Thoracic aorta (tissue), 2 donors: ENCODE data around the gene SDK1. TPM values are rescaled to one million over a fixed set of nuclear protein-coding genes. Genes with fewer than 3 reads are reported as not detected.

ENCODE experiments used
- ATAC-seq: fragments of 150-250 bp; one replicate; pipeline ENCODE4 v1.8.0; 2017; ENCODE audit warnings: low read depth; ENCODE audit not compliant: insufficient number of reproducible peaks, low FRiP score
- DNase-seq: peaks from one replicate; pipeline ENCODE4 v3.0.0-alpha.2; 2020; ENCODE audit warnings: low spot score
- H3K27ac ChIP-seq, 2 donors: fragments of 200-600 bp; sonication (generic); 1 replicate in 1 of 2; 2 replicates in 1 of 2; pipeline ENCODE4 v1.5.1; 2016; ENCODE audit warnings: mild to moderate bottlenecking in 2 of 2, moderate library complexity in 2 of 2
- H3K27me3 ChIP-seq: fragments of 200-600 bp; sonication (generic); replicated peaks from 2 replicates; pipeline ENCODE4 v1.6.0; 2016; ENCODE audit warnings: mild to moderate bottlenecking; ENCODE audit not compliant: insufficient read depth
- H3K36me3 ChIP-seq: fragments of 200-600 bp; sonication (generic); one replicate; pipeline ENCODE4 v1.5.1; 2016
- H3K4me1 ChIP-seq, 2 donors: fragments of 200-600 bp; sonication (generic); 1 replicate in 1 of 2; 2 replicates in 1 of 2; pipeline versions ENCODE4 v1.5.1 to v1.6.0; 2016; ENCODE audit warnings: low read depth in 2 of 2, mild to moderate bottlenecking in 1 of 2; ENCODE audit not compliant: control insufficient read depth in 1 of 2
- H3K4me3 ChIP-seq: fragments of 200-600 bp; sonication (generic); 2 replicates; pipeline ENCODE4 v1.5.1; 2016; ENCODE audit warnings: mild to moderate bottlenecking
- H3K9me3 ChIP-seq: fragments of 200-600 bp; sonication (generic); 2 replicates; pipeline ENCODE4 v1.5.1; 2016
- total RNA-seq, 2 donors: library from RNA; depleted of rRNA; stranded (reverse); fragments of >200 nt; gene quantifications; one replicate each; pipeline versions ENCODE4 v1.1.0 to v1.2.3, GENCODE V29; 2016
- TF ChIP-seq, protein P1 (sequence below): fragments of 200-600 bp; sonication (generic); IDR thresholded peaks from one replicate; pipeline ENCODE4 v1.5.1; 2019; ENCODE audit warnings: antibody characterized with exemption

The SDK1 gene
- total RNA-seq, 2 donors from 2014 or later = 27.5 to 29.2 TPM

- no peaks in the 10 kb centered on the region for H3K4me1 ChIP-seq
- peaks cover 3% of the 10 kb centered on the region for H3K36me3 ChIP-seq
- H3K4me3 ChIP-seq = no peak overlapping the region
- no peak for DNase-seq
- no peaks in the 10 kb centered on the region for H3K9me3 ChIP-seq
- no peak overlapping the region for H3K27ac ChIP-seq
- no peak for ATAC-seq
- no peaks in the 10 kb centered on the region for H3K27me3 ChIP-seq
- TF ChIP-seq, protein P1, sequence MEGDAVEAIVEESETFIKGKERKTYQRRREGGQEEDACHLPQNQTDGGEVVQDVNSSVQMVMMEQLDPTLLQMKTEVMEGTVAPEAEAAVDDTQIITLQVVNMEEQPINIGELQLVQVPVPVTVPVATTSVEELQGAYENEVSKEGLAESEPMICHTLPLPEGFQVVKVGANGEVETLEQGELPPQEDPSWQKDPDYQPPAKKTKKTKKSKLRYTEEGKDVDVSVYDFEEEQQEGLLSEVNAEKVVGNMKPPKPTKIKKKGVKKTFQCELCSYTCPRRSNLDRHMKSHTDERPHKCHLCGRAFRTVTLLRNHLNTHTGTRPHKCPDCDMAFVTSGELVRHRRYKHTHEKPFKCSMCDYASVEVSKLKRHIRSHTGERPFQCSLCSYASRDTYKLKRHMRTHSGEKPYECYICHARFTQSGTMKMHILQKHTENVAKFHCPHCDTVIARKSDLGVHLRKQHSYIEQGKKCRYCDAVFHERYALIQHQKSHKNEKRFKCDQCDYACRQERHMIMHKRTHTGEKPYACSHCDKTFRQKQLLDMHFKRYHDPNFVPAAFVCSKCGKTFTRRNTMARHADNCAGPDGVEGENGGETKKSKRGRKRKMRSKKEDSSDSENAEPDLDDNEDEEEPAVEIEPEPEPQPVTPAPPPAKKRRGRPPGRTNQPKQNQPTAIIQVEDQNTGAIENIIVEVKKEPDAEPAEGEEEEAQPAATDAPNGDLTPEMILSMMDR = no peak
Measured at GRCh38 chr7:4237296-4238235, 936.5 kb downstream of the SDK1 start.

- ATAC-seq (no peak), DNase-seq (no peak)
- no peak overlapping the region for H3K27ac ChIP-seq
- no peaks in the 10 kb centered on the region for H3K4me1 ChIP-seq
- H3K9me3 ChIP-seq = no peaks in the 10 kb centered on the region
- TF ChIP-seq, protein P1 = no peak
- no peaks in the 10 kb centered on the region for H3K27me3 ChIP-seq
- no peak overlapping the region for H3K4me3 ChIP-seq
- H3K36me3 ChIP-seq = no peaks in the 10 kb centered on the region
Measured at GRCh38 chr7:4238861-4239260, 937.8 kb downstream of the SDK1 start.

GRCh38 chr7:4240042-4240441 is 939.0 kb downstream of the SDK1 start:
- Histone ChIP-seq H3K27ac (no peak overlapping the region), H3K36me3 (no peaks in the 10 kb centered on the region), H3K9me3 (no peaks in the 10 kb centered on the region), H3K4me3 (no peak overlapping the region), H3K27me3 (no peaks in the 10 kb centered on the region), H3K4me1 (no peaks in the 10 kb centered on the region)
- DNase-seq (no peak), ATAC-seq (no peak)
- TF ChIP-seq, protein P1 = no peak

- no peak for ATAC-seq
- Histone ChIP-seq H3K27ac (no peak overlapping the region), H3K27me3 (no peaks in the 10 kb centered on the region), H3K36me3 (no peaks in the 10 kb centered on the region), H3K4me3 (no peak overlapping the region), H3K9me3 (no peaks in the 10 kb centered on the region), H3K4me1 (no peaks in the 10 kb centered on the region)
- TF ChIP-seq, protein P1 = no peak
- no peak for DNase-seq
Measured at GRCh38 chr7:4240520-4241303, 939.7 kb downstream of the SDK1 start.

DNA sequence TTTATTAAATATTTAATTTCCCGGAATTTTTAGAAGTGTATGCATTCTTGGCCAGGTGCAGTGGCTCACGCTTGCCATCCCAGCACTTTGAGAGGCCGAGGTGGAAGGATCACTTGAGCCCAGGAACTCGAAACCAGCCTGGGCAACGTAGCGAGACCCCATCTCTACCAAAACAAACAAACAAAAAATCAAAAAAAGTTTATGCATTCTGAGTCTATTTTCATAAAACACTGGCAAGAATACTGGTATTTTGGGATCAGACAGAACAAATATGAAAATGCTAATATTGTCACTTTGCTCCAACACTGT is 940.2 kb downstream of the SDK1 start:
- Histone ChIP-seq H3K36me3 (no peaks in the 10 kb centered on the region), H3K4me1 (no peaks in the 10 kb centered on the region), H3K27me3 (no peaks in the 10 kb centered on the region), H3K27ac (no peak overlapping the region), H3K9me3 (no peaks in the 10 kb centered on the region), H3K4me3 (no peak overlapping the region)
- DNase-seq (no peak), ATAC-seq (no peak)
- TF ChIP-seq, protein P1 = no peak
